K562 (cell line): ENCODE measurements around the gene ZDHHC8. TPM values are rescaled to one million over a fixed set of nuclear protein-coding genes. Genes with fewer than 3 reads are reported as not detected.
A peak's percentile ranks its signal among the peaks of the same experiment; 100 is the strongest.

Experiments used
- CBX1 ChIP-seq: sonication (generic); IDR thresholded peaks from 2 replicates; pipeline ENCODE4 v1.6.1; 2016; ENCODE audit warnings: antibody characterized with exemption, low read depth, mild to moderate bottlenecking
- EP300 ChIP-seq: IDR thresholded peaks from 2 replicates; pipeline ENCODE4 v1.6.1; 2012; ENCODE audit warnings: low read length, improper control_type of control experiment
- ETS1 ChIP-seq: conservative IDR thresholded peaks from 2 replicates; pipeline ENCODE4 v1.6.1; 2011; ENCODE audit warnings: low read depth, mild to moderate bottlenecking, low read length; ENCODE audit not compliant: control insufficient read depth
- GMEB1 ChIP-seq: fragments of 250-450 bp; sonication (Bioruptor Pico); IDR thresholded peaks from 2 replicates; pipeline ENCODE4 v1.4.0; 2020; ENCODE audit warnings: mild to moderate bottlenecking
- HBP1 ChIP-seq: fragments of 450-650 bp; formaldehyde crosslinking; IDR thresholded peaks from 2 replicates; pipeline ENCODE4 v1.4.0; 2022; ENCODE audit warnings: missing genetic modification characterization
- IFI16 ChIP-seq: fragments of 250-450 bp; sonication (Bioruptor Pico); IDR thresholded peaks from 2 replicates; pipeline ENCODE4 v2.1.2; 2022; ENCODE audit warnings: mild to moderate bottlenecking, inconsistent platforms
- KLF13 ChIP-seq: fragments of 450-650 bp; IDR thresholded peaks from 2 replicates; pipeline ENCODE4 v1.6.1; 2016; ENCODE audit warnings: missing genetic modification characterization, low read depth, mild to moderate bottlenecking, missing compliant biosample characterization, moderate library complexity, borderline replicate concordance
- NFIX ChIP-seq: fragments of 250-450 bp; sonication (Bioruptor Pico); IDR thresholded peaks from 2 replicates; pipeline ENCODE4 v1.4.0; 2020; ENCODE audit warnings: low read depth, mild to moderate bottlenecking, moderate library complexity
- RAD51 ChIP-seq: fragments of 450-650 bp; IDR thresholded peaks from 2 replicates; pipeline ENCODE4 v1.7.1; 2016; ENCODE audit warnings: low read depth, mild to moderate bottlenecking, borderline replicate concordance
- RFX7 ChIP-seq: fragments of 250-450 bp; sonication (Bioruptor Pico); IDR thresholded peaks from 2 replicates; pipeline ENCODE4 v1.5.1; 2021; ENCODE audit warnings: mild to moderate bottlenecking
- TCF7 ChIP-seq: sonication (generic); IDR thresholded peaks from 2 replicates; pipeline ENCODE4 v1.6.1; 2016; ENCODE audit warnings: antibody characterized with exemption, borderline replicate concordance
- ZBTB1 ChIP-seq: sonication (generic); formaldehyde crosslinking; IDR thresholded peaks from 2 replicates; pipeline ENCODE4 v1.8.1; 2023; ENCODE audit warnings: missing genetic modification reagents, low read depth, mild to moderate bottlenecking, borderline replicate concordance
- ZC3H4 ChIP-seq: sonication (generic); formaldehyde crosslinking; IDR thresholded peaks from 2 replicates; pipeline ENCODE4 v1.9.0; 2021; ENCODE audit warnings: missing genetic modification reagents, borderline replicate concordance
- ZNF57 ChIP-seq: fragments of 450-650 bp; formaldehyde crosslinking; IDR thresholded peaks from 2 replicates; pipeline ENCODE4 v1.4.0; 2020; ENCODE audit warnings: mild to moderate bottlenecking, moderate library complexity
- ZNF75A ChIP-seq: fragments of 450-650 bp; formaldehyde crosslinking; IDR thresholded peaks from 2 replicates; pipeline ENCODE4 v1.4.0; 2020; ENCODE audit warnings: mild to moderate bottlenecking
- polyA plus RNA-seq, 8 experiments: library from polyadenylated mRNA; depleted of rRNA in 4 of 8; stranded (reverse) in 5 of 8; unstranded in 3 of 8; fragments of >200 nt; fragmentation: Nextera tagmentation in 2 of 8; fragmentation: Illumina TruSeq in 1 of 8; extraction: Ambion mirVana in 2 of 8; extraction: Trizol in 1 of 8; gene quantifications; 2 replicates each; pipeline versions ENCODE4 v1.2.1 to v1.2.3, GENCODE V29; 2011 to 2014; ENCODE audit warnings: inconsistent platforms in 1 of 8, missing spikeins in 1 of 8
- total RNA-seq, 7 experiments: library from RNA; depleted of rRNA in 6 of 7; stranded (reverse); fragments of >200 nt in 6 of 7; fragmentation: Illumina TruSeq in 2 of 7; extraction: Trizol in 2 of 7; gene quantifications; 2 replicates each; pipeline versions ENCODE4 v1.2.1 to v1.2.3, GENCODE V29; 2011 to 2021; ENCODE audit warnings: low replicate concordance in 1 of 7
- TF ChIP-seq, protein P1 (sequence below): fragments of 250-450 bp; sonication (Bioruptor Pico); IDR thresholded peaks from 2 replicates; pipeline ENCODE4 v1.5.0; 2020; ENCODE audit warnings: mild to moderate bottlenecking
- TF ChIP-seq, protein P2 (sequence below): fragments of 450-650 bp; formaldehyde crosslinking; IDR thresholded peaks from 2 replicates; pipeline ENCODE4 v1.4.0; 2022; ENCODE audit warnings: missing genetic modification characterization
- TF ChIP-seq, protein P3 (sequence below): fragments of 450-650 bp; conservative IDR thresholded peaks from 2 replicates; pipeline ENCODE4 v1.6.1; 2016; ENCODE audit warnings: missing genetic modification characterization, low read depth, mild to moderate bottlenecking, control low read depth, missing compliant biosample characterization

ZDHHC8 gene
- total and polyA plus RNA-seq, 9 of the 15 experiments (the other 6 are each of a cell fraction or from before 2014, with no cell fraction given) = 0.04 to 109 (median 16.4) TPM

GRCh38 chr22:20131859-20132685 lies 468 bp downstream of the ZDHHC8 start (continued):
- TF ChIP-seq, protein P1, sequence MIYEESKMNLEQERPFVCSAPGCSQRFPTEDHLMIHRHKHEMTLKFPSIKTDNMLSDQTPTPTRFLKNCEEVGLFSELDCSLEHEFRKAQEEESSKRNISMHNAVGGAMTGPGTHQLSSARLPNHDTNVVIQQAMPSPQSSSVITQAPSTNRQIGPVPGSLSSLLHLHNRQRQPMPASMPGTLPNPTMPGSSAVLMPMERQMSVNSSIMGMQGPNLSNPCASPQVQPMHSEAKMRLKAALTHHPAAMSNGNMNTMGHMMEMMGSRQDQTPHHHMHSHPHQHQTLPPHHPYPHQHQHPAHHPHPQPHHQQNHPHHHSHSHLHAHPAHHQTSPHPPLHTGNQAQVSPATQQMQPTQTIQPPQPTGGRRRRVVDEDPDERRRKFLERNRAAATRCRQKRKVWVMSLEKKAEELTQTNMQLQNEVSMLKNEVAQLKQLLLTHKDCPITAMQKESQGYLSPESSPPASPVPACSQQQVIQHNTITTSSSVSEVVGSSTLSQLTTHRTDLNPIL (CRISPR knock-in tag) = no peak
- no peak; the same call in 1 of the 2 replicates for TF ChIP-seq IFI16 (CRISPR knock-in tag)
- 0 out of 2 replicates have a peak, but pooled peaks have one; percentile 42 for TF ChIP-seq CBX1
- no peak for TF ChIP-seq NFIX (CRISPR knock-in tag)
- no peak for TF ChIP-seq HBP1 (CRISPR knock-in tag)
- no peak for TF ChIP-seq ZC3H4
- TF ChIP-seq RAD51 = peak; percentile 73
- TF ChIP-seq TCF7 = no peak
- TF ChIP-seq ZNF75A (CRISPR knock-in tag) = no peak
- no peak for TF ChIP-seq GMEB1 (CRISPR knock-in tag)
- TF ChIP-seq ZNF57 (CRISPR knock-in tag) = 0 out of 2 replicates have a peak, but pooled peaks have one; percentile 36
- TF ChIP-seq KLF13 (tag) = peak; percentile 57; the same call in 1 of the 2 replicates
- TF ChIP-seq ETS1 = peak; percentile 63; the same call in 1 of the 2 replicates
- TF ChIP-seq, protein P2, sequence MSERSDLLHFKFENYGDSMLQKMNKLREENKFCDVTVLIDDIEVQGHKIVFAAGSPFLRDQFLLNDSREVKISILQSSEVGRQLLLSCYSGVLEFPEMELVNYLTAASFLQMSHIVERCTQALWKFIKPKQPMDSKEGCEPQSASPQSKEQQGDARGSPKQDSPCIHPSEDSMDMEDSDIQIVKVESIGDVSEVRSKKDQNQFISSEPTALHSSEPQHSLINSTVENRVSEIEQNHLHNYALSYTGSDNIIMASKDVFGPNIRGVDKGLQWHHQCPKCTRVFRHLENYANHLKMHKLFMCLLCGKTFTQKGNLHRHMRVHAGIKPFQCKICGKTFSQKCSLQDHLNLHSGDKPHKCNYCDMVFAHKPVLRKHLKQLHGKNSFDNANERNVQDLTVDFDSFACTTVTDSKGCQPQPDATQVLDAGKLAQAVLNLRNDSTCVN (CRISPR knock-in tag) = no peak
- TF ChIP-seq, protein P3, sequence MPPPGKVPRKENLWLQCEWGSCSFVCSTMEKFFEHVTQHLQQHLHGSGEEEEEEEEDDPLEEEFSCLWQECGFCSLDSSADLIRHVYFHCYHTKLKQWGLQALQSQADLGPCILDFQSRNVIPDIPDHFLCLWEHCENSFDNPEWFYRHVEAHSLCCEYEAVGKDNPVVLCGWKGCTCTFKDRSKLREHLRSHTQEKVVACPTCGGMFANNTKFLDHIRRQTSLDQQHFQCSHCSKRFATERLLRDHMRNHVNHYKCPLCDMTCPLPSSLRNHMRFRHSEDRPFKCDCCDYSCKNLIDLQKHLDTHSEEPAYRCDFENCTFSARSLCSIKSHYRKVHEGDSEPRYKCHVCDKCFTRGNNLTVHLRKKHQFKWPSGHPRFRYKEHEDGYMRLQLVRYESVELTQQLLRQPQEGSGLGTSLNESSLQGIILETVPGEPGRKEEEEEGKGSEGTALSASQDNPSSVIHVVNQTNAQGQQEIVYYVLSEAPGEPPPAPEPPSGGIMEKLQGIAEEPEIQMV (tag) = no peak
- no peak for TF ChIP-seq RFX7 (CRISPR knock-in tag)
- no peak for TF ChIP-seq ZBTB1 (CRISPR knock-in tag)
- no peak for TF ChIP-seq EP300
